ENCODE measurements around the gene SLC39A8. TPM values are rescaled to one million over a fixed set of nuclear protein-coding genes. Genes with fewer than 3 reads are reported as not detected.
"Not testable (repeated sequence)": the region's sequence is repeated elsewhere in the genome, so short reads cannot be mapped to it uniquely, and the experiment has no call there.

Gene SLC39A8
- total and polyA plus RNA-seq, 12 donors = 2.0 to 24.2 (median 8.2) TPM

DNA sequence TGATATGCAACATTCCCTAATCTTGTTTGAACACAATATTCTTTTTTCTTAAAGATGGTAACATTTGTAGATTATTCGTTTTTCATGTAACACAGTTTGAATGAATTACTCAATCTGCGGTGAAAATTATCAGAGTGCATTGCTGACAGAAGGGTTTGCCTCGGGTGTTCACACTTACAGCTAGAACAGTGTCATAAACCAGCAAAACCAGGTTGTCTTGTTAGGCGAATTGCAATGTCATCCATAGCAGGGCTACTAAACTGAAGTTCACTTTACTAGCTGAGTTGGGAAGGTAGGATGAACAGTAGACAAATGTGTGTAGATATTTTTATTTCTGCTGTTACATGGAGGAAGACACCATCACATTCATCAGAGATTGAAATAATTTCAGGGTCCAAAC lies 98.9 kb downstream of the SLC39A8 start:
- no peak for DNase-seq
- 75 to 87% (median 80%) methylated on average over 4 of the region's 4 CpGs for WGBS, 4 donors
- intact Hi-C loops (cut with DNase I) = no loop called here

DNA sequence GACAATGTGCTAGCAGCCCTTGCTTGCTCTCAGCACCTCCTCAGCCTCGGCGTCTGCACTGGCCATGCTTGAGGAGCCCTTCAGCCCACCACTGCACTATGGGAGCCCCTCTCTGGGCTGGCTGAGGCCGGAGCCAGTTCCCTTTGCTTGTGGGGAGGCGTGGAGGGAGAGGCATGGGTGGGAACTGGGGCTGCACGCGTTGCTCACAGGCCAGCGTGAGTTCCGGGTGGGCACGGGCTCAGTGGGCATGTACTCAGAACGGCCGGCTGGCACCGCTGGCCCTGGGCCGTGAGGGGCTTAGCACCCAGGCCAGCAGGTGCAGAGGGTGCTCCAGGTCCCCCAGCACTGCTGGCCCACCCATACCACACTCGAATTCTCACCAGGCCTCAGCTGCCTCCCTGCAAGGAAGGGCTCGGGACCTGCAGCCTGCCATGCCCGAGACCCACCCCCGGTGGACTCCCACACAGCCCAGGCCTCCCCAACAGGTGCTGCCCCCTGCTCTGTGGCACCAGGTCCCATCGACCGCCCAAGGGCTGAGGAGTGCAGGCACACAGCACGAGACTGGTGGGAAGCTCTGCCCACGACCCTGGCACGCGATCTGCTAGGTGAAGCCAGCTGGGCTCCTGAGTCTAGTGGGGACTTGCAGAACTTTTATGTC lies 100.3 kb downstream of the SLC39A8 start:
- Histone ChIP-seq H3K9me3 (replicated peaks in 1 of 3) (no peaks in the 10 kb centered on the region), H3K27ac (no peak overlapping the region), H3K27me3 (no peaks in the 10 kb centered on the region), H3K4me3 (no peak overlapping the region), H3K36me3 (replicated peaks in 1 of 2) (no peaks in the 10 kb centered on the region), H3K4me1 (replicated peaks in 1 of 2) (no peaks in the 10 kb centered on the region)
- 73 to 96% (median 84%) methylated on average over 4 to 23 of the region's 23 CpGs for WGBS, 4 donors
- intact Hi-C loops (cut with DNase I) = no loop called here
- TF ChIP-seq CTCF (IDR thresholded peaks at IDR 0.05) = no peak
- TF ChIP-seq POLR2A (IDR thresholded peaks at IDR 0.05) = no peak
- no peak for DNase-seq

More for the DNA sequence above, 98.9 kb downstream of the SLC39A8 start:
- no peak overlapping the region for H3K4me3 ChIP-seq
- H3K27ac ChIP-seq = no peak overlapping the region
- no peaks in the 10 kb centered on the region for H3K27me3 ChIP-seq
- TF ChIP-seq POLR2A (IDR thresholded peaks at IDR 0.05) (no peak), CTCF (IDR thresholded peaks at IDR 0.05) (no peak)
- H3K4me1 ChIP-seq (replicated peaks in 1 of 2) = no peaks in the 10 kb centered on the region
- no peaks in the 10 kb centered on the region for H3K36me3 ChIP-seq (replicated peaks in 1 of 2)
- H3K9me3 ChIP-seq (replicated peaks in 1 of 3) = no peaks in the 10 kb centered on the region

- H3K27me3 ChIP-seq; intact Hi-C loops (cut with DNase I); H3K36me3 ChIP-seq (replicated peaks in 1 of 2); H3K9me3 ChIP-seq (replicated peaks in 1 of 3); H3K27ac ChIP-seq; H3K4me3 ChIP-seq; H3K4me1 ChIP-seq (replicated peaks in 1 of 2); DNase-seq: not testable (repeated sequence)
- 66 to 77% (median 70%) methylated on average over 5 of the region's 5 CpGs for WGBS, 4 donors
These were observed 102.0 kb downstream of the SLC39A8 start for GRCh38 chr4:102243296-102243695.

DNA sequence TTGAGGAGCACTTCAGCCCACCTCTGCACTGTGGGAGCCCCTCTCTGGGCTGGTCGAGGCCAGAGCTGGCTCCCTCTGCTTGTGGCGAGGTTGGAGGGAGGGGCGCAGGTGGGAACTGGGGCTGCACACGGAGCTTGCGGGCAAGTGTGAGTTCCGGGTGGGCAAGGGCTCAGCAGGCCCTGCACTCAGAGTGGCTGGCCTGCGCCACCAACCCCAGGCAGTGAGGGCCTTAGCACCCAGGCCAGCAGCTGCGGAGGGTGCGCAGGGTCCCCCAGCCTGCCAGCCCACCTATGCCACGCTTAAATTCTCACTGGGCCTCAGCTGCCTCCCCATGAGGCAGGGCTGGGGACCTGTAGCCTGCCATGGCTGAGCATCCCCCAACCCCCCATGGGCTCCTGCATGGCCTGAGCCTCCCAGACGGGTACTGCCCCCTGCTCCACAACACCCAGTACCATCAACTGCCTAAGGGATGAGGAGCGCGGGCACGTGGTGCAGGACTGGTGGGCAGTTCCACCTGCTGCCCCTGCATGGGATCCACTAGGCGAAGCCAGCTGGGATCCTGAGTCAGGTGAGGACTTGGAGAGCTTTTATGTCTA lies 110.9 kb downstream of the SLC39A8 start:
- no peak overlapping the region for H3K27ac ChIP-seq
- no peaks in the 10 kb centered on the region for H3K4me1 ChIP-seq (replicated peaks in 1 of 2)
- no peak overlapping the region for H3K4me3 ChIP-seq
- DNase-seq = no peak
- no peaks in the 10 kb centered on the region for H3K27me3 ChIP-seq
- 91 to 96% (median 95%) methylated on average over 4 to 15 of the region's 15 CpGs for WGBS, 4 donors
- no peak for TF ChIP-seq CTCF (IDR thresholded peaks at IDR 0.05)
- no peak for TF ChIP-seq POLR2A (IDR thresholded peaks at IDR 0.05)
- H3K36me3 ChIP-seq (replicated peaks in 1 of 2) = no peaks in the 10 kb centered on the region
- H3K9me3 ChIP-seq (replicated peaks in 1 of 3) = no peaks in the 10 kb centered on the region
- intact Hi-C loops (cut with DNase I) = no loop called here

GRCh38 chr4:102230194-102230593 lies 115.1 kb downstream of the SLC39A8 start:
- DNase-seq = no peak
- TF ChIP-seq CTCF (IDR thresholded peaks at IDR 0.05) = no peak
- no peak for TF ChIP-seq POLR2A (IDR thresholded peaks at IDR 0.05)
- intact Hi-C loops (cut with DNase I) = no loop called here
- no peaks in the 10 kb centered on the region for H3K4me1 ChIP-seq (replicated peaks in 1 of 2)
- H3K36me3 ChIP-seq (replicated peaks in 1 of 2) = no peaks in the 10 kb centered on the region
- no peaks in the 10 kb centered on the region for H3K9me3 ChIP-seq (replicated peaks in 1 of 3)
- no peak overlapping the region for H3K27ac ChIP-seq
- no peak overlapping the region for H3K4me3 ChIP-seq
- no peaks in the 10 kb centered on the region for H3K27me3 ChIP-seq

All from adrenal gland (tissue), 12 donors.